ENCODE measurements around the gene DDN.

DNA sequence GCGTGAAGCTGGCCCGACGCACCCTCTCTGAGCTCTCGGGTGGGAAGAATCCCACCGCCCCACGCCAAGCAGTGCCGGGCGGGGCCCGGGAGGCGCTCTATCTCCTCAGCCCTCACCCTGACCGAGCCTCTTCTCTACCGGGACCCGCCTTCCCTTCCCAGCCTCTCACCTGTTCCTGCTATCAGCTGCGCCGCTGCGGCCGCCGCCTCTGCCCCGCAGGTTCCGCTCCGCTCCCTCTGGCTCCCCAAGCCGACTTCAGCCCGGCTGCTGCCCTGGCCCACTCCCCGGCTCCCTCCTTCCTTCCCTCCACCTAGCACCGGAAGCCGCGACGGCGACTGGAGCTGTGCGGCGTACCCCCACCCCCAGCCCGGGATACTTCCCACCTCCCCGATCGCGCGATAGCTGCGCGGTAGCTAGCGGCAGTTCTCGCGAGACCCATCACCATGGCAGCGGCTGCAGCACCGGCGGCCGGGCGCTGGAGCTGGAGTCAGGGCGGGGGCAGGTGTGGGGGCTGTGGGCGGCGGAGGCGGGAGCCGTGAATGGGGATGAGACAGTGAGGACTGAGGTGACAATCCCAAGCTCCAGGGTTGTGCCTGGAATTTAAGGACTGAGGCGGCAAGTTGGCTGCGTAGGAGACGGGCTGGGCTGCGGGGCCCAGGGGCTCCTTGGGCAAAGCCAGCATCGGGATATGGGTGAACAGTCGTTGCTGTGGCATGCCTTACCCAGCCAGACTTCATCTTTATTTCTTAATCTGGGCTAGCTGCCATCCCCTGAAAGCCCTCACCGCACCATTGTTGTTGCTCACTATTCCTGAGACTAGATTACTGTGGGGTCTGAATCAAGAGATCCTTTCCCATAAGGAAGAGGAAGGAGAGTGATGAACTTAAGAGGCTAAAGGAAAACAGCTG, 41.8 kb downstream of the DDN start, which contains the start of gene ARF3:
- TF ChIP-seq, protein P1, sequence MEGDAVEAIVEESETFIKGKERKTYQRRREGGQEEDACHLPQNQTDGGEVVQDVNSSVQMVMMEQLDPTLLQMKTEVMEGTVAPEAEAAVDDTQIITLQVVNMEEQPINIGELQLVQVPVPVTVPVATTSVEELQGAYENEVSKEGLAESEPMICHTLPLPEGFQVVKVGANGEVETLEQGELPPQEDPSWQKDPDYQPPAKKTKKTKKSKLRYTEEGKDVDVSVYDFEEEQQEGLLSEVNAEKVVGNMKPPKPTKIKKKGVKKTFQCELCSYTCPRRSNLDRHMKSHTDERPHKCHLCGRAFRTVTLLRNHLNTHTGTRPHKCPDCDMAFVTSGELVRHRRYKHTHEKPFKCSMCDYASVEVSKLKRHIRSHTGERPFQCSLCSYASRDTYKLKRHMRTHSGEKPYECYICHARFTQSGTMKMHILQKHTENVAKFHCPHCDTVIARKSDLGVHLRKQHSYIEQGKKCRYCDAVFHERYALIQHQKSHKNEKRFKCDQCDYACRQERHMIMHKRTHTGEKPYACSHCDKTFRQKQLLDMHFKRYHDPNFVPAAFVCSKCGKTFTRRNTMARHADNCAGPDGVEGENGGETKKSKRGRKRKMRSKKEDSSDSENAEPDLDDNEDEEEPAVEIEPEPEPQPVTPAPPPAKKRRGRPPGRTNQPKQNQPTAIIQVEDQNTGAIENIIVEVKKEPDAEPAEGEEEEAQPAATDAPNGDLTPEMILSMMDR (IDR thresholded peaks at IDR 0.05), result no peak
- TF ChIP-seq POLR2AphosphoS5 (IDR thresholded peaks at IDR 0.05) (peak; percentile 46 to 82 (median 49)), POLR2A (IDR thresholded peaks at IDR 0.05) (peak; percentile 63)
